GM19438 (cell line): ENCODE data around the gene RASGRF1.
"Not testable (repeated sequence)": the region's sequence is repeated elsewhere in the genome, so short reads cannot be mapped to it uniquely, and the experiment has no call there.

Experiments
- ATAC-seq: cut with Tn5 transposase; IDR thresholded peaks from one replicate; pipeline ENCODE4 v1.9.1; 2021; ENCODE audit warnings: low read depth; ENCODE audit not compliant: unreplicated experiment

The RASGRF1 gene

DNA sequence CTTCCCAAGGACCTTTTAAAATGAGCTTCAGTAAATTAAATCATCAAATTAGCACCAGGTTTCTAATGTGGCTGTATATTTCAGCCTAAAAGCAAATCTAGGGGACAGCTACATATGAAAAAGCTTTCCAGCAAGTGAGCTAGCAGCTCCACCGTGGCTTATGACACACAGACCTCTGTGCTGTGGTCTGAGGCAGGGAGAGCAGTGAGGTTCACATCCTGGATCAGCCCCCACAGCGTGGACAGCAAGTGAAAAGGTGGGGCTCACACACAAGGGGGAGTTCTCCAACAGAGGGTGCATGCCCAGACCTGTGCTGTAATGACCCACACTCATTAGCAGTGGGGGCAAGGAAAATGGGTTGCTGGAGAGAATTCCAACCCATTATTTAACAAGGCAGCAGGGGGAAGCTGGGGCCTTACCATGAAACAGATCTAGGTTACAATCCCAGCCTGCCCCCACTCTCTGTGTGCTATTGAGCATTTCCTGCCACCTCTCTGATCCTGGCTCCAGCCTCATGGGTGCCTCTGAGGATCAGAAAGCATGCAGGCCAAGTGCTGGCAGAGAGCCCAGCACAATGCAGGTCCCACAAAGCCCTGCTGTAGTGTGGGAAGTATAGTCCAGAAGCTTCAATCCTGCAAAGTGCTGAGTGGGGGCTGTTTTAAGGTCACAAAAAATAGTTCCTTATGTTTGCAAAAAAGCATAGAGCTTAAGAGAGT, 48.2 kb downstream of the RASGRF1 start:
- no peak for ATAC-seq

DNA sequence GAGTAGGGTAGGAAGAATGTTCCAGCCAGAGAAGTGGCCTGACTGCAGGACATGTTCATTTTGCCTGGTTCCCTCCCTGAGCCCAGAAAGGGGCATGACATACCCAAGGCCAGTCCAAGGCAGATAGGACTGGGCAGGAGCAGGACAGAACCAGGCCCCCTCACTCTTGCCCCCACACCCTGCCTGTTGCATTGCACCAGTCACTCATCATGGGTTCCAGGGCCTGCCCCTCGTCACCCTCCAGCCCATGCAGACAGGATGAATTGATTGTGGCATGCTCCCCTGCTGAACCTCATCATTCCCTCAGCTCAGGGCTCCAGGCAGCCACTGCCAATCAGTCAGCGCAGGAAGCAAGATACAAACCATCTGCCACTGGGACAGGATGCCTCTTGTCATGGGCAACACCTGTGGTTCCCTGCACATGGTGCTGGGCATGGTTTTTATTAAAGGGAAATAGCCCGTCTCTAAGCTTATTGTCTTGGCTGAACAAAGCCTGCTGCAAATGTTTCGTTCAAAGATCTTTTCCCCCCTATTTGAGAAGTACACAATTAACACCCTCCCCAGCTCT, 48.9 kb downstream of the RASGRF1 start:
- ATAC-seq = no peak

DNA sequence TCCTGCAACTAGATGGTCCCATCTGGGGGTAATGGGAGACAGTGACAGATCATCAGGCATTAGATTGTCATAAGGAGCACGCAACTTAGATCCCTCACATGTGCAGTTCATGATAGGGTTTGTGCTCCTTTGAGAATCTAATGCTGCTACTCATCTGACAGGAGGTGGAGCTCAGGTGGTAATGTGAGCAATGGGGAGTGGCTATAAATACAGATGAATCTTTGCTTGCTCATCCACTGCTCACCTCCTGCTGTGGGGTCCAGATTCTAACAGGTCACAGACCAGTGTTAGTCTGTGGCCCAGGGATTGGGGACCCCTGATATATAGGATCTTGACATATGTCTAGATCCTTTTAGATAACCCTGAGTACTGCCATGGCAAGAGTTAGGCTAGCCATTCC, 52.7 kb downstream of the RASGRF1 start:
- no peak for ATAC-seq

GRCh38 chr15:79036323-79036722, 54.3 kb downstream of the RASGRF1 start:
- no peak for ATAC-seq

GRCh38 chr15:79035814-79036213, 54.8 kb downstream of the RASGRF1 start:
- ATAC-seq = no peak

DNA sequence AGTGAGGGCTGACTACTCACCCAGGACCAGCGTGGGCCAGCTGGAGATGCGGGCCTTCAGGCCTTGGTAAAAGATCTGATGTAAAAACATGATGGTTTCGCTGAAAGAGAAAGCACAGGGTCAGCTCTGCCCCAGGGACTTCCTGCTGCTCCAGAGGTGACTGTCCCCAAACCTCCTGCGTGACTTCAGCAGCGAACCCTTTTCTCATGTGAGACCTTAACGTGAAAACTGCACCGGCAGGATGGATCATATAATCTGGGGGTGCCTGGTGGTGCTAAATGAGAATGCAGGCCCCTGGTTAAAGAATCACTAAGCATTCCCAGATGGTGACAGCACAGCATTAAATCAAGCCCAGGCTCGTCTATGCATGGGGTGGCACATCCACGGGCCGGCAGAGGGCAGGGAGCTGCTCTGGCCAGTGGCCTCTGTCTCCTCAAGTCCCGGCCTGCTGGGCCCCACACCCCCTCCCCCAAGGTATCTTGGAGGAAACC, 55.4 kb downstream of the RASGRF1 start:
- peak; percentile 65 for ATAC-seq

DNA sequence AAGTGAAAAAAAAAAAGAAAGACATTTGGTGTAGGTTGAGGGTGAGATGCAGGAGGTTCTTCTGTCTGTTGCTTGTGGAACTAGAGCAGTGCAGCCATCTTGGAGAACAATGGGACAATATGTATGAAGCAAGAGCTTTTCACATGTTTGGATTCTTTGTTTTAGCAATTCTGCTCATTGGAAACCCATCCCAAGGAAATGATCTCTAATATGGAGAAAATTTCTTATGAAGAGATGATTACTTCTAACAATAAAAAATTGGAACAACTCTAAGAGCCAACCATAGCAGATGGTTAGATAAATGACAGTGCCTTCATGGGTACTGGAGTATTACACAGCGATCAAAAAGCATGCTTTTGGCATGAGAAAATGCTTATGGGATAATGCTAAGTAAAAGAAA, 56.3 kb downstream of the RASGRF1 start:
- ATAC-seq = no peak

GRCh38 chr15:79032656-79033055, 57.9 kb downstream of the RASGRF1 start:
- ATAC-seq = no peak

DNA sequence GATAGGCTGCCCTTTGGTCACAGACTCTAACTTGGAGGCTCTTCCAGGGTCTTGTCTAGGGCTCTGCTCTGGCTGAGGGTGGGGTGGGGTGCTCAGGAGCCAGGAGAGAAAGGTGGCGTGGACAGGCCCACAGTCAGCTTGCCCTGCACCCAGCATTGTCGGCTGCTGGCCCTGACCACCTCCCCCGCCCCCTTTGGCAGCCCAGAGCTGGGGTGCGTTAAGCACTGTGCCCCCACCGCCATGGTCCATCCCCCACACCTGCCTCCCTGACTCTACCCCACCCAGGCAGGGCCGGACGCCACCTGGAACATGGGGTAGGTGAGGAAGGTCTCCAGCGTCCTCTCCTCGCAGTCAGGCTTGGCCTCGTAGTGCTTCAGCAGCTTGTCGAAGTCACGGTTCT, 58.8 kb downstream of the RASGRF1 start:
- ATAC-seq = no peak

DNA sequence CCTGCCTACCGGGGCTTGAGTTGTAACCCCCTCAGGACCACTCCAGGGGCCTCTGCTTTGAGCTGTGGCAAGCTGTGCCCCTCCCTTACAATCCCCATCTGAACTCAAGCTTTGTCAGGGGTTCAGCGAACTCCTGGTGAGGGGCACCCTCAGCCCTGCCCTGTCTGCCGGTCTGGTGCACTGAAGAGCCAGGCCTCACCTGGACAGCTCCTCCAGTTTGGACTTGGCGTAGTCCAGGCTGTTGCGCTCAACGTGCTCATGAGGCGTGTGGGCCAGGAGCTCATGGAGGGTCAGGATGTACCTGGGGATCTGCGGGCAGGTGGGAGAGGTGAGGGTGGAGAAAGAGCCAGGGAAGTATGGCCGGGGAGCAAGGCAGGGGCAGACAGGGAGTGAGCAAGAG, 59.4 kb downstream of the RASGRF1 start:
- ATAC-seq = no peak

- ATAC-seq = no peak
These were observed 60.1 kb downstream of the RASGRF1 start for GRCh38 chr15:79030470-79030869.

- no peak for ATAC-seq
These were observed 62.1 kb downstream of the RASGRF1 start for GRCh38 chr15:79028411-79028964.

DNA sequence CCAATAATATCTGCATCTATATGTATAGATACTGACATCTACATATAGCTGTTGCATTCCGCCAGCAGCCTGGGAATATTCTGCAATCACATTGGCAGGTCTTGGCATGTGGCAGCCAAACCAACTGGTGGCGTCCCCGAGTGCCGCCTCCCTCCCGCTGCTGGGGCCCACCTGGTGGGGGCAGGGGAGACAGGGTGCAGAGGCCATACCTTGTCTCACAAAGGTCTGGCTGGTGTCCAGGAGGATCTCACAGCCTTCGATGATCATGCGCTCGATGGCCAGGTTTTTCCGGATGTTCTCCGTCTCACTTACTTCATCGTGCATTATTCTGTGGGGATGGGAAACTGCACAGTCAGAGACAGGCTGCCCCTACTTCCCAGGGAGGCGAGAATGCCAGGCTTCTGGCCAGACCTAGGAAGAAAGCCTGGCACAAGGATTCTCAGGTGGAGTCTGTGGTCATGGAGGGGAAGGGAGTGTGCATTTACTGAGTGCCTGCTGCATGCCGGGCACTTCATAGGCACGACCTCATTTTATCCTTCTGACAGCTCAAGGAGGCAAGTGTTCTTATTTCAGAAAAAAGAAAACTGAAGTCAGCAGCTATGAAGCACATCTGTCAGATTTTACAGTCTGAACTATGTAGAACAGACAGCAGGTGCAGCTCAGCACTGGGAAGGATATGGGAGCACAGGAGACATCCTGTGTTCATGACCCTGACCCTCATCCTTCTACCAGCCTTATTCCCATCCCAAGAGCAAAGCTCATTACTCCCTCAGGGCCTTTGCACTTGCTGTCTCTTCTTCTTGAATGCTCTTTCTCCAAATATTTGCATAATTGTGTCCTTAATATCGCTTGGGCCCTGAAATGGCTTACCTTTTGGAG, 62.8 kb downstream of the RASGRF1 start:
- no peak for ATAC-seq

- no peak for ATAC-seq
These were observed 64.8 kb downstream of the RASGRF1 start for GRCh38 chr15:79025802-79026201.

GRCh38 chr15:79025201-79025600, 65.4 kb downstream of the RASGRF1 start:
- ATAC-seq = no peak

DNA sequence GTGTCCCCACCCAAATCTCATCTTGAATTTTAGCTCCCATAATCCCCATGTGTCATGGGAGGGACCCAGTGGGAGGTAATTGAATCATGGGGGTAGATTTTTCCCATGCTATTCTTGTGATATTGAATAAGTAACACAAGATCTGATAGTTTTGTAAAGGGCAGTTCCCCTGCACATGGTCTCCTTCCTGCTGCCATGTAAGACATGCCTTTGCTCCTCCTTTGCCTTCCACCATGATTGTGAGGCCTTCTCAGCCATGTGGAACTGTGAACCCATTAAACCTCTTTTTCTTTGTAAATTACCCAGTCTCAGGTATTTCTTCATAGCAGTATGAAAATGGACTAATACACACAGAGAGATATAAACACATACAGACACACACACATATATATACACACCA, 66.1 kb downstream of the RASGRF1 start:
- ATAC-seq = not testable (repeated sequence)

- no peak for ATAC-seq
These were observed 66.7 kb downstream of the RASGRF1 start for GRCh38 chr15:79023918-79024317.

DNA sequence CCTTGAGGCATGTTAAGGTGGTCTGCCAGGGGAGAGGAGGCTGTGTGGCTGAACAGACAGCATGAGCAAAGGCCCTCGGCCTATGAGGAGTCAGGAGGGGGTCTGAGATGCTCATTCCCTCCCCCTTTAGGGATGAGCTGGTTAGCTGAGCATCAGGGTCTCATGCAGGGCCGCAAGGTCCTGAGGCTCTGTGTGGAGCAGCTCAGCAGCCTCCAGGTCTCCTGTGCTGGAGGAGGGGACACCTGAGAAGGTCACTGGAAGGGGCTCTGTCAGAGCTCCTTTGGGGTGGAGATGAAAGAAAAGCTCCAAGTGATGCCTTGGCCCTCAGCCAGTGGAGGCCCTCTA, 67.1 kb downstream of the RASGRF1 start:
- ATAC-seq = no peak

DNA sequence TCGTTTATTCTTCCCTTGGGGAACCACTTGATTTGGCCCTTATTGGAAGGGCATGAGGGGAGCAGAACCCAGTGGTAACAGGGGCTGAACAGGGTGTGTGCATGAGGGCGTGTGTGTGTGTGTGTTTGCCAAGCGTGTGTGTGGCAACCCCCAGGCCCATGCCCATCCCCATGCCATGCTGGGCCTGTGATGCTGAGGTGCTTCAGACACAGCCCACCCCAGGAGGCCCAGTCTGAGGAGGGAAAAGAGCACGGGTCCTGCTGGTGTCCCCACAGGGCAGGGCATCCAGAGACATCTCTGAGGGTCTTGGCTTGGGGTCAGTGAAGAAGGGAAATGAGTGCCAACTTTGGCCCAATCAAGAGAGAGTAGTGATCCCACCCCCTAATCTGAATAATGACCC, 71.6 kb downstream of the RASGRF1 start:
- no peak for ATAC-seq

GRCh38 chr15:79017953-79018352, 72.6 kb downstream of the RASGRF1 start:
- ATAC-seq = no peak

DNA sequence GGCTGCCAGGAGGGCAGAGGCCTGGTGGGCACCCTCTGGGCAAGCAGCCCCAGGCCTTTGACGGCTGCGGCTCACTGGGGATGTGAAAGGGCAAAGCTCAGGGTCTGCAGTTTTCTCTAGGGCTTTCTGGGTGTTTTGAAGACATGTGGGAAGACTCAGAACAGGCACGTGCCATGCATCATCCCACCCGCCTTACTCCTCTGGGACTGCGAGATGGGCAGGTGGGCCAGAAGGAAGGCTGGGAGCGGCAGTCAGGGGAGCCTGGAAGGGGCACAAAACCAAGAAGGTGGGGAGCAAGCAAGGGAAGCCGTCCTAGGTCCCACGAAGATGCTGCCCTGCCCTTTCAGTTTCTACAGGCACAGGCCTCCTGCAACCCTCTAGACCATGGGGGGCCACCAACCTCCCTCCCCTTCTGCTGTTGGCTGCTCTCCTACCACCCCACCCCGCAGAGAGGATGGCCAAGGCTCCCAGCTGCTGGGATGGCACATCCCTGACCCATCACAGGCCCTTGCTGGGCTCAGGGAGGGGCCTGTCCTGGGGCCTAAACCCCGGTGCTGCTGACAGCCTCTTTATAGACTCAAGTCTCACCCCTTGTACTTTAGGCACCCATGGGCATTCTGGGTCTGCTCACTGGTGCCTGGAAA, 73.9 kb downstream of the RASGRF1 start:
- no peak for ATAC-seq
